Ureter (tissue), 1 donor: Measurements from ENCODE around the gene P4HB. TPM values are rescaled to one million over a fixed set of nuclear protein-coding genes. Genes with fewer than 3 reads are reported as not detected.

Source experiments
- DNase-seq: peaks from one replicate; pipeline ENCODE4 v3.0.0-alpha.2; 2020; ENCODE audit warnings: low spot score
- total RNA-seq: library from RNA; stranded (reverse); gene quantifications from one replicate; pipeline ENCODE4 v1.2.4, GENCODE V29; 2023
- donor health status: DM: yes; HTN: yes; CAD: no.

The P4HB gene
- total RNA-seq, 1 donor from 2014 or later: 665 TPM

DNA sequence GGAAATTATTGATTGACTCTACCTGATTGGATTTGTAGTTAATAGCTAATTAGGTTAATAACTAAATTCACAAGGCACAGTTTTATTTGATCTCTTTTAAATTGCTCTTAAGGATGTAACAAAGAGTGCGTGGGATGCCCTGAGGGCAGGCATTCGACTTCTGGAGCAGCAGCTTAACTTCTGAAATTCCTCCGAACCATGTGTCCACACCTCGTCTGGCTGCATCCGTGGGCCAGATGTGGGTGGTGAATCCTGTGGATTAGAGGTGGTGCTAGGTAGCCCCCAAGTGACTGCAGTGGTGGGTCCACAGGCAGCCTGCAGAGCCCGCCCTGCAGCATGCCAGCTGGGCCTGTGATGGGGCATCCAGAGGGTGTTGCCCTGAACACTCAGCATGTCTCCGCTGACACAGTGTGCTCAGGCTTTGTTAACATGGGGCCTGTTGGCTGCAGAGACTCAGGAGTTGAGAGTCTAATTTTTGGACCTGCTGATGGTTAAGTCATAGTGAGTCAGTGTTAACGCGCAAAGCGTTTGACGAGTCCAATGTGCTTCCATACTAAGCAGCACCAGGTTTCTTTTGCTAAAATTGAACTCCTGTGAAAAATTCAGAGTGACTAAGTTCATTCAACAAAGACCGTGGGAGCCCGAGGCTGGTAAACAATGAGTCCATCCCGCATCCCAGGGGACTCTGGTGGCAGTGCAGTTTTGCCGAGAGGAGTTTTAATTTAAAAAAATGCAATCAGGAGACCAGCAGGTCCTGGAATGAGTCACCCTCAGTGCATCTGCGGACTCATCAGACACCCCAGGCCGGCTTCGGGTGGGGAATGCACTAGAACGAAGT lies 37.9 kb upstream of the P4HB start:
- DNase-seq: no peak

GRCh38 chr17:81895400-81895799 lies 35.1 kb upstream of the P4HB start:
- DNase-seq: no peak

GRCh38 chr17:81891303-81891552 lies 30.9 kb upstream of the P4HB start:
- no peak for DNase-seq

DNA sequence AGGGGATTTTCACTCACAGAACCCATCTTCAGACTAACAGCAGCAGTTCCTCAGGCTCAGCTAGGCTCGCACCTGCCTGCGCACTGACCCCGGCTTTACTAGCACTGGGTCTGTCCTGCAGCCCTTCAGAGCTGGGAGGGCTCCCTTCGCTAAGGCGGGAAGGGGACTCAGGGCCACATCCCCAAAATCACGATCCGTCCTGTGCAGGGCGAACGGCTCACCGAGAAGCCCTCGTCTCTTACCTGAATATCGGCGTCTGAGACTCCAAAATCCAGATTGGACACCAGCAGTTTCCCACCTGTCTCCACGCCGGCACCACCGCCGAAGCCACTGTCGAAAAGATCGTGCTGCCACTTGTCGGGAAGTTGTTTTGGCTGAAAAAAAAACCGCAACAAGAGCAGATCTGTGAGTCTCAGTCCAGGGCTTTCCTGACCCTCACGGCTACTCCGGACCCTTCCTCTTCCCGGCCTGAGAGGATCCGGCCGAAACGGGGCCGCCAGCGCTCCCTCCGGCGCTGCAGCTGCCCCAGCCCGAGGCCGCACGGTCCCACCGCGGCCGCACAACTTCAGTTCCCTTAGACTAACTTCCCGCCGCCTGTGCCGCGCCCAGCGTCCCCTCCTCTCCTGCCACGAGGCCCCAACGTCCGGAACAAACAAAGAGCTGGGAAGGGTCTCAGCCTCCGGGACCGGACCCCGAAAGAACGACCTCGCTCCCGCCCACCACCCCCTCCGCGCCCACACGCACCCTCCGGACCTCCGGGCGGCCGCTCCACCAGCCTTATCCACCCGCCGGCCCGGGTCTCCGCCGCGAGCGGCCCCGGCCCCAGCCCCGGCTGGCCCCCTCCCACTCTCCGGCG lies 30.3 kb upstream of the P4HB start:
- no peak for DNase-seq

- DNase-seq: no peak
Measured at GRCh38 chr17:81889602-81890001, 29.3 kb upstream of the P4HB start.

DNA sequence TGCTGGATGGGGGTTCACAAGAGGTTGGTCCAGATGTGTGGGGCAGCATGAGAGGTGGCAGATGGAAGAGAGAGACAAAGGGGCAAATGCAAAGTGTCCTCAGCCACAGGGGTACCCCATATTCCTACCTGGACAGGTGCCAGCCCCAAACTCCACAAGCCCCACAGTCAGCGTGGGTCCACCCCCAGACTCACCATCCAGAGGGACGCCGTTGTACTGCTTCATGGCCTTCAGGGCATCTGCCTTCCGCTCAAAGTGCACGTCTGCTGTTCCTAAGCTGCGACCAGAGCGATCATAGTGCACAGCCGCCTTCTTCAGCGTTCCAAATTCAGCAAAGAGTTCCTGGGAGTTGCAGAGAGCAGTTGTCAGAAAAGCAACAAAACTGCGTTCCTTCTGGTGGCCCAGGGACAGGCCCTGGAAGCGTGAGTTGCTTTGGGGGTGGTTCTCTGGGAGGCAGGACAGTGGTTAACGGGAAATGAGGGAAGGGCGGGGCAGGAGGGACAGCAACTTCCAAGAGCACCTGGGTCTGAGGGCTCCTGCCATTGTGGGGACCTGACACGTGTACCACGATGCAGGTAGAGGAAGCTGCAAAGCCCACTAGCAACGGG lies 28.8 kb upstream of the P4HB start:
- DNase-seq: no peak

- DNase-seq: no peak
Measured at GRCh38 chr17:81888105-81888987, 28.0 kb upstream of the P4HB start.

DNA sequence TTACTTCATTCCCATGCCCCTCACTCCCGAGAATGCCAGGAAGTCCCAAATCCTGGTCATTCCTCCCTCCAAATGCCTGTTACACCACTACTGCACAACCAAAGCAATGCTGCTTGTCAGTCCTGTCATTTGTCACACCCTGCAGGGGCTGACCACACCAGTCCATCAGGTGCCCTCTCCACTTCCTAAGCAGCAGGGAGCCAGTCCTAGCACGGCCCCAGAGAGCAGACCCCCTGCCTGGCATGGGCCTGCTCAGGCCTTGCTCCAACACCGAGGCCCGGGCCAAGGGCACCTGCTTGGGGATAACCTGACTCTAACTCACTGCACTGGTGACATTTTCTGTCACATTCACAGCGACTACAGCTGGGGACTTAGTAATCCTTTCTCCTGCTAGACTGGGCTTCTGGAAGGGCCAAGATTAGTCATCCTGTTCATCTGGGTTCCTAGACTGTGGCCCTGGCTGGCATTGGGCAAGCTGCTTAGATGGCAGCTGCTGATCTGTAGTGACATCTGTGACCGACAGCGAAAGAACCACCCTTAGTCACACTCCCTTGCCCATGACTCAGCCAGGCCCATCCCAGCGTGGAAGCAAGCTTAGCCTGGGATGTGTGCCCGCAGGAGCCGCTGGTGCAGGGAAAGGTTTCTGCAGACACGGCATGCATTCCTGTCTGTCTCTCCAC lies 25.7 kb upstream of the P4HB start:
- peak; percentile 72 for DNase-seq

DNA sequence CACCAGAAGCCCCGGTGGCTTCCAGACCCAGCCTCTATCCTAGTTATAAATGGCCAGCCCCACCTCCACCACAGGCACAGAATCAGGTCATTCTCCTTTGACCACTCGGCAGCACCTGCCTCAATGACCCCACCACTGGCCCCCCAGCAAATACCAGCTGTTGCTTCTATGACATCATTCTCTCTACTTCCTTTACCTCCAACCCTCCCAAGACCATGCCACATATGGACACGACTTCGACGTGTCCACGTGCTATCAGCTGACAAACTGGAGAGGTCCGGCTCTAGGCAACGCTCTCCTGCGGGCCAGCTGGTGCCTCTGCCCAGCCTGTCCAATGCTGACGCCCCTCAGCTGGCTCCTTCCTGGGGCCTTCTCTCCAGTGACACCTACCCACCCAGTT lies 25.1 kb upstream of the P4HB start:
- DNase-seq: no peak

DNA sequence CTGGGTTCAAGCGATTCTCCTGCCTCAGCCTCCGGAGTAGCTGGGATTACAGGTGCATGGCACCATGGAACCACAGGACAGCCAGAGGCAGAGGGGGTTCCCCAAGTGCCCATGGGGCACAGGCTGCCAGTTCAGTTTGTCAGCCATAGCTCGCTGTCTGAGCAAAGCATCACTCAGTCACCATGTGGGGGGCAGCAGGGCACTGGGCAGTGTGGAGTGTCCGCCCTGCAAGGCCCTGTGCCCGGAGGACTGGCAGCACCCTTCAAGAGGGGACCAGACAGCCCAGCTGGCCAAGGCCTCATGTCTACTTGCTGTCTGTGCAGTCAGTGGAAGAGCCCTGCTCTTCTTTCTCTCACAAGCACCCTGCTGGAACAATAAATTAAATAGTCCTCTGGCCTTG lies 24.6 kb upstream of the P4HB start:
- DNase-seq: no peak

- no peak for DNase-seq
Measured at GRCh38 chr17:81884520-81884919, 24.2 kb upstream of the P4HB start.

GRCh38 chr17:81879121-81879520 lies 18.8 kb upstream of the P4HB start:
- no peak for DNase-seq

GRCh38 chr17:81878294-81878693 lies 18.0 kb upstream of the P4HB start:
- no peak for DNase-seq

GRCh38 chr17:81877569-81877968 lies 17.2 kb upstream of the P4HB start:
- DNase-seq: no peak

GRCh38 chr17:81871387-81872230 lies 11.3 kb upstream of the P4HB start:
- DNase-seq: peak; percentile 96

GRCh38 chr17:81870981-81871386 lies 10.6 kb upstream of the P4HB start, which contains the start of gene ARHGDIA:
ARHGDIA (minus strand) TSS chr17:81871337; CDS start chr17:81869930, 1,407 bp downstream.
- no peak for DNase-seq

- DNase-seq: no peak
Measured at GRCh38 chr17:81870131-81870980, 10.0 kb upstream of the P4HB start.

GRCh38 chr17:81869221-81870130 lies 9.1 kb upstream of the P4HB start:
- DNase-seq: no peak
